ENCODE results near the gene C2orf92.

The C2orf92 gene

GRCh38 chr2:97731274-97732020 is 61.9 kb downstream of the C2orf92 start:
- no peak for TF ChIP-seq Cebpa-rat (IDR thresholded peaks at IDR 0.05)
- Histone ChIP-seq H4K20me1 (peaks cover 0 to 14% (median 0%) of the 10 kb centered on the region in 11 experiments; a peak in 2 of 22 replicates), H3K4me2 (peak overlapping the region; percentile 67 to 97 (median 79)), H3K36me3 (peaks cover 6 to 75% (median 33%) of the 10 kb centered on the region in 11 experiments; a peak in 21 of 22 replicates), H3K4me3 (no peak overlapping the region; a peak in 1 of 20 replicates), H3K9me3 (replicated peaks in 1 of 11) (peaks cover 11 to 15% (median 12%) of the 10 kb centered on the region in 11 experiments), H3K9ac (peak overlapping the region in 9 of 11 experiments; percentile 0 to 65 (median 53); a peak in 14 of 22 replicates), H3K27me3 (no peaks in the 10 kb centered on the region), H3K4me1 (peaks cover 37 to 84% (median 64%) of the 10 kb centered on the region in 10 experiments), H3K27ac (peak overlapping the region in 9 of 11 experiments; percentile 17 to 98 (median 67); a peak in 16 of 22 replicates)

- Histone ChIP-seq H3K36me3 (peaks cover 6 to 78% (median 40%) of the 10 kb centered on the region in 11 experiments; a peak in 21 of 22 replicates), H4K20me1 (peaks cover 0 to 14% (median 0%) of the 10 kb centered on the region in 11 experiments; a peak in 2 of 22 replicates), H3K4me3 (no peak overlapping the region), H3K27me3 (no peaks in the 10 kb centered on the region), H3K9me3 (replicated peaks in 1 of 11) (peaks cover 11 to 15% (median 12%) of the 10 kb centered on the region in 11 experiments), H3K4me2 (peak overlapping the region in 8 of 11 experiments; percentile 71 to 97 (median 80); a peak in 16 of 22 replicates), H3K9ac (peak overlapping the region in 1 of 11 experiments; percentile 60; a peak in 1 of 22 replicates), H3K4me1 (peaks cover 24 to 72% (median 53%) of the 10 kb centered on the region in 10 experiments), H3K27ac (peak overlapping the region in 5 of 11 experiments; percentile 8 to 98 (median 73); a peak in 6 of 22 replicates)
- no peak for TF ChIP-seq Cebpa-rat (IDR thresholded peaks at IDR 0.05)
Observed at GRCh38 chr2:97732436-97733340, 63.2 kb downstream of the C2orf92 start.

- Histone ChIP-seq H3K9me3 (replicated peaks in 1 of 11) (peaks cover 11 to 15% (median 12%) of the 10 kb centered on the region in 11 experiments), H3K27me3 (no peaks in the 10 kb centered on the region), H3K36me3 (peaks cover 6 to 86% (median 48%) of the 10 kb centered on the region in 11 experiments; a peak in 21 of 22 replicates), H4K20me1 (peaks cover 0 to 14% (median 0%) of the 10 kb centered on the region in 11 experiments; a peak in 2 of 22 replicates), H3K27ac (peak overlapping the region in 4 of 11 experiments; percentile 8 to 95 (median 19); a peak in 2 of 22 replicates), H3K4me3 (no peak overlapping the region), H3K9ac (no peak overlapping the region), H3K4me2 (peak overlapping the region in 5 of 11 experiments; percentile 76 to 97 (median 81); a peak in 6 of 22 replicates), H3K4me1 (peaks cover 16 to 64% (median 45%) of the 10 kb centered on the region in 10 experiments)
- no peak for TF ChIP-seq Cebpa-rat (IDR thresholded peaks at IDR 0.05)
Observed at GRCh38 chr2:97733341-97734035, 64.0 kb downstream of the C2orf92 start.

- Histone ChIP-seq H3K9ac (no peak overlapping the region), H4K20me1 (peaks cover 0 to 14% (median 0%) of the 10 kb centered on the region in 11 experiments; a peak in 3 of 22 replicates), H3K4me1 (peaks cover 13 to 55% (median 38%) of the 10 kb centered on the region in 10 experiments), H3K4me2 (no peak overlapping the region), H3K27ac (0 out of 22 replicates have a peak overlapping the region, but pooled peaks of 1 of the 11 experiments have one; percentile 95), H3K27me3 (no peaks in the 10 kb centered on the region), H3K9me3 (replicated peaks in 1 of 11) (peaks cover 11 to 15% (median 12%) of the 10 kb centered on the region in 11 experiments), H3K36me3 (peaks cover 6 to 89% (median 49%) of the 10 kb centered on the region in 11 experiments; a peak in 21 of 22 replicates), H3K4me3 (no peak overlapping the region)
- TF ChIP-seq Cebpa-rat (IDR thresholded peaks at IDR 0.05), result no peak
Observed at GRCh38 chr2:97734061-97735051, 64.8 kb downstream of the C2orf92 start.

GRCh38 chr2:97735161-97735561 is 65.6 kb downstream of the C2orf92 start:
- Histone ChIP-seq H3K27ac (no peak overlapping the region), H3K4me3 (no peak overlapping the region), H4K20me1 (peaks cover 0 to 14% (median 0%) of the 10 kb centered on the region in 11 experiments; a peak in 3 of 22 replicates), H3K4me2 (no peak overlapping the region), H3K36me3 (peaks cover 4 to 89% (median 50%) of the 10 kb centered on the region in 11 experiments; a peak in 21 of 22 replicates), H3K9ac (no peak overlapping the region), H3K4me1 (peaks cover 13 to 48% (median 38%) of the 10 kb centered on the region in 10 experiments), H3K9me3 (replicated peaks in 1 of 11) (peaks cover 4 to 8% (median 5%) of the 10 kb centered on the region in 11 experiments), H3K27me3 (no peaks in the 10 kb centered on the region)
- TF ChIP-seq Cebpa-rat (IDR thresholded peaks at IDR 0.05), result no peak

- TF ChIP-seq Cebpa-rat (IDR thresholded peaks at IDR 0.05), result no peak
- H3K4me1 ChIP-seq, result peaks cover 7 to 38% (median 31%) of the 10 kb centered on the region in 10 experiments
- H4K20me1 ChIP-seq, result peaks cover 0 to 14% (median 0%) of the 10 kb centered on the region in 11 experiments; a peak in 3 of 22 replicates
- H3K9ac ChIP-seq, result peak overlapping the region in 2 of 11 experiments; percentile 24; a peak in 3 of 22 replicates
- no peaks in the 10 kb centered on the region for H3K9me3 ChIP-seq (replicated peaks in 1 of 11)
- H3K27me3 ChIP-seq, result no peaks in the 10 kb centered on the region
- H3K27ac ChIP-seq, result peak overlapping the region in 2 of 11 experiments; percentile 45 to 49; a peak in 5 of 22 replicates
- H3K36me3 ChIP-seq, result peaks cover 0 to 90% (median 55%) of the 10 kb centered on the region in 11 experiments; a peak in 16 of 22 replicates
- no peak overlapping the region; a peak in 1 of 22 replicates for H3K4me2 ChIP-seq
- H3K4me3 ChIP-seq, result no peak overlapping the region
Observed at GRCh38 chr2:97736185-97736584, 66.7 kb downstream of the C2orf92 start.

All from BLaER1 treated with 17β-estradiol and CSF1 and Interleukin-3, amounts not matched to agents 10 nM and 100 nM (cell line).